Measurements from ENCODE around the gene OSBPL2. TPM values are rescaled to one million over a fixed set of nuclear protein-coding genes. Genes with fewer than 3 reads are reported as not detected.

OSBPL2 gene
- total RNA-seq, 1 experiment from 2014 or later = 36.9 TPM

DNA sequence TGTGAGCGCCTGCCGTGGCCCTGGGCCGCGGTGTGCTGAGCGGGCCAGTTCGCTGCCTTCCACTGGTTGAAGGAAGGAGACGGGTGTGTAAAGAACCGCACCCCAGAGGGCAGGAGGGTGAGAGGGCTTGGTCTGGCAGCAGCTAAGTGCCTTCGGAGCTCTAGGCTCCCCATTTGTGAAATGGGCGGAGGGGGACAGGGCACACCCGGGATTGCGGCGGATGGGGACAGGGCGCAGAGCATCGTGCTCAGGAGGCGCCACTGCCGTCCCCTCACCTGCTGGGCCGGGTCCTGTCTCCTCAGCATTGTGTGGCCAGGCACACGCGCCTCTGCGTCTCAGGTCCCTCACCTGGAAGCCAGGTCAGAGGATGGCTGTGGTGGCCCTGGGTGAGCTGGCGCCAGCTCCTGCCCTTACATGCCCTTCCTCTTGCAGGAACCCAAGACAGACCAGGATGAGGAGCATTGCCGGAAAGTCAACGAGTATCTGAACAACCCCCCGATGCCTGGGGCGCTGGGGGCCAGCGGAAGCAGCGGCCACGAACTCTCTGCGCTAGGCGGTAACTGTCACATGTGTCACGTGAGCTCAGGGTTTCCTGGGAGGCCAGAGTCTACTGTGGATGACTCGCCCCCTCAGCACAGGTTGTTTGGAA lies 67.6 kb downstream of the OSBPL2 start:
- peaks cover 23 to 50% of the 10 kb centered on the region in 2 experiments for H3K36me3 ChIP-seq (ENCODE audit: control insufficient read depth in 1 of 2, insufficient read depth in 2 of 2, low read length in 2 of 2)
- ChIA-PET POLR2A (interaction anchor here (1.1 kb wide), 1 partner anchor 75 kb away, joined by 3 read pairs; no protein-coding TSS in a partner anchor), RAD21 (ENCODE audit: low non-redundant PET in 1 of 2, low total read pairs in 2 of 2, uncharacterized antibody in 2 of 2, unreplicated experiment in 2 of 2) (no interaction called here), CTCF (interaction anchor here (1.4 kb wide), 1 partner anchor 81 kb away, joined by 3 read pairs; the partner anchor contains the start of gene RPS21)
- H3K4me3 ChIP-seq (replicated peaks in 1 of 2; ENCODE audit: low read depth in 1 of 2, low read length in 2 of 2) = no peak overlapping the region
- DNase-seq (ENCODE audit: low read depth, low spot score) (no peak), ATAC-seq (no peak)
- H3K27me3 ChIP-seq (ENCODE audit: insufficient read depth, low read length) = no peaks in the 10 kb centered on the region
- H3K27ac ChIP-seq (ENCODE audit: low read depth, low read length) = peak overlapping the region; percentile 95
- H3K4me2 ChIP-seq (ENCODE audit: low read length) = no peak overlapping the region; the same call in 1 of the 2 replicates
- no peak overlapping the region for H2AFZ ChIP-seq (ENCODE audit: low read depth, low read length, poor library complexity, severe bottlenecking)
- peaks cover 21% of the 10 kb centered on the region; the same call in 1 of the 2 replicates for H4K20me1 ChIP-seq (ENCODE audit: insufficient read depth)
- H3K79me2 ChIP-seq (ENCODE audit: insufficient read depth, low read length) = peaks cover 48% of the 10 kb centered on the region
- no TSS peak for BruUV-seq (replicated peaks)
- H3K9me3 ChIP-seq (ENCODE audit: control insufficient read depth in 1 of 2, insufficient read depth in 1 of 2, low read depth in 1 of 2, low read length in 2 of 2) = no peaks in the 10 kb centered on the region
- TF ChIP-seq YY1 (IDR thresholded peaks at IDR 0.05; ENCODE audit: extremely low read depth, insufficient replicate concordance, low read depth, low read length) = no peak
- TF ChIP-seq JUND (IDR thresholded peaks at IDR 0.05) = no peak
- TF ChIP-seq ATF3 (IDR thresholded peaks at IDR 0.05) = no peak
- no peak for TF ChIP-seq EGR1 (IDR thresholded peaks at IDR 0.05; ENCODE audit: low read depth)
- no peak for TF ChIP-seq TCF7L2 (IDR thresholded peaks at IDR 0.05; ENCODE audit: borderline replicate concordance, extremely low read depth, insufficient read depth, insufficient read length)
- TF ChIP-seq FOSL1 (IDR thresholded peaks at IDR 0.05; ENCODE audit: low read depth) = no peak
- peaks cover 17 to 40% of the 10 kb centered on the region in 2 experiments for H3K4me1 ChIP-seq (ENCODE audit: control insufficient read depth in 1 of 2, insufficient read depth in 2 of 2, low read length in 2 of 2)
- no peak overlapping the region for H3K9ac ChIP-seq (ENCODE audit: low read length)
- intact Hi-C loops (cut with micrococcal nuclease) = loop anchor here (10.0 kb wide), 1 partner anchor 499 kb away; the partner anchor contains the start of gene OGFR
- H3K9me2 ChIP-seq (ENCODE audit: insufficient read depth) = no peaks in the 10 kb centered on the region

Measured in HCT116 (cell line).